Amniotic epithelial cell (primary cell): ENCODE measurements around the gene SDHB.
A peak's percentile ranks its signal among the peaks of the same experiment; 100 is the strongest.
"Not testable (repeated sequence)": the region's sequence is repeated elsewhere in the genome, so short reads cannot be mapped to it uniquely, and the experiment has no call there.

ENCODE experiments used
- DNase-seq: peaks from one replicate; pipeline ENCODE4 v3.0.0-alpha.2; 2010; ENCODE audit warnings: low read depth

The SDHB gene

GRCh38 chr1:17075470-17076255 lies 21.8 kb upstream of the SDHB start:
- DNase-seq, result peak; percentile 22

GRCh38 chr1:17071794-17072193 lies 18.0 kb upstream of the SDHB start:
- no peak for DNase-seq

GRCh38 chr1:17070163-17070525 lies 16.3 kb upstream of the SDHB start:
- no peak for DNase-seq

DNA sequence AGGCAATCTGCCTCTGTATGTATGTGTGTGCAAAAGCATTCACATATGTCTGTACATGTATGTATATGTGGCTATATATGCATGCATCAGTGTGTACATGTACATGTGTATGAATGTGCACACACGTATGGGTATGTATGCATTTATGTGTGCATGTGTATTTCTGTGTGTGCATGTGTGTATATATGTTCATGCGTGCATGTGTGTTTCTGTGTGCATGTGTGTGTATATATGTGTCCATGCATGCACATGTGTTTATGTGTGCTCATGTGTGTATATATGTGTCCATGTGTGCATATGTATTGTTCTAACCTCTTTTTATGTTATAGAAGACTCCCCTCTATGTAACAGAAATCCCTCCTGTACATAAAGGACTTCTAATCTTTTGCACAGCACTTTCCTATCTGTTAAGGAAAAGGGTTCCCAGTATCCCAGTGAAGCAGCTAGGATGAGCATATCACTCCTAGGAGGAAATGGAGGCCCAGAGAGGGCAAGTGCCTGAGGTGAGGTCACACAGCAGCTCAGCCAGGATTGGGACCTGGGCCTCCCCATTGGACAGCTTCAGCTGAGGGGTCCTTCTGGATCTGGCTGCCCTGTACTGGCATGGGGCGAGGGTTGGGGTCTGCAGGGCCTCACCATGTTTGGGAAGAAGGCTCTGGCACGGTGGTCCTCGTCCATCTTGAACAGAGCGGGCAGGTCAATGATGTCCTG lies 15.8 kb upstream of the SDHB start:
- no peak for DNase-seq

DNA sequence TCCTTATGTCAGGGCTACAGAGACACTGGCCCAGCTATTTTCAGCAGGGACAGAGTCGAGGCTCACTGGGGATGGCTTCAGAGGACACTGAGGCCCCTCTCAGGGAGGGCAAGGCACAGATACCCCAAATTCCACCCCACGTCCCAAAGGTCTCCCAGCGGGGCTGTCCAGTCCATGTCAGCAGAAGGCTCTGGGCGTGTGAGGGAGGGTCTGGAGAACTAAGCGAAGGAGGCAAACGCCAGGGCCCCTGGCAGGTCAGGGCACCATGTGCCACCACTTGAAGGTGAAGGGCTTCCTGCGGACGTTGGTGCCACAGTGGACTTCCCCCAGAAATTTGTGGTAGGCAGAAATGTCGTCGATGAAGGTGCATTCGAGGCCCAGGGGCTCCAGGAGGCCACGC lies 15.0 kb upstream of the SDHB start:
- DNase-seq, result no peak

DNA sequence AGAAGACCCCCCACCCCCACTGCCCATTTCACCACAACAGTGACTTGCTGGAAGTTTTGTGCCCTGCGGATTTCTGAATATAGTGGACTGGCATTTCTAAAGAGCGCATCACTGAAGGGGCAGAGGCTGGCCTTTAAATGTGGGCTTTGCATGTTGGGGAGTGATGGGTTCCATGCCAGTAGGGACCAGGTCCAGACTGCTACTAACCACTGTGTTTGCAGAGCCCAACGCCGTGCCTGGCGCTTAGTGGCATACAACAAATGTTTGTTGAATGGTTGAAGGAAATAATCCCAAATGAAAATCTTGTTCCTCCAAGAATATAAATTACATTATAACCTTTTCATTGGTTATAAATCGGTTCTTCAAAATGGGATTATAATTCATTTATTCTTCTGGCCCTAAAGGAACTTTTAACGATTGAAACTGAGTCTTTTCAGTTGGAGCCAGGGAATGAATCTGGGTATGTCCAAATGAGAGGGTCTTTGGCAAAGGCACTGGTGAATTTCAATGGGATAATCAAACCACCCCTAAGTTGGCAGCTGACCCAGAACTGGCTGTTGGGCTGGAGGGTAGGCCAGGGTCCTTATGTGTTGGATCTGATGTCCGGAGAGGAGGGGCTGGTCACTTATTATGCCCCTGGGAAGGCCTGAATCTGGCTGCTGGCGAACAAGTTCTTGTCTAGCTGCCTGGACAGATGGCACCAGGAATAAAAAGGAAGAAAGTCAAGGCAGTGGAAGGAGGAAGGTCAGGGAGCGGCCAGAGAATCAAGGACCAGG lies 13.8 kb upstream of the SDHB start:
- no peak for DNase-seq

GRCh38 chr1:17067069-17067426 lies 13.2 kb upstream of the SDHB start:
- no peak for DNase-seq

- DNase-seq, result no peak
These were observed 12.7 kb upstream of the SDHB start for GRCh38 chr1:17066361-17067068.

- DNase-seq, result no peak
These were observed 11.8 kb upstream of the SDHB start for GRCh38 chr1:17065666-17066065.

GRCh38 chr1:17062751-17063150 lies 8.9 kb upstream of the SDHB start:
- not testable (repeated sequence) for DNase-seq

DNA sequence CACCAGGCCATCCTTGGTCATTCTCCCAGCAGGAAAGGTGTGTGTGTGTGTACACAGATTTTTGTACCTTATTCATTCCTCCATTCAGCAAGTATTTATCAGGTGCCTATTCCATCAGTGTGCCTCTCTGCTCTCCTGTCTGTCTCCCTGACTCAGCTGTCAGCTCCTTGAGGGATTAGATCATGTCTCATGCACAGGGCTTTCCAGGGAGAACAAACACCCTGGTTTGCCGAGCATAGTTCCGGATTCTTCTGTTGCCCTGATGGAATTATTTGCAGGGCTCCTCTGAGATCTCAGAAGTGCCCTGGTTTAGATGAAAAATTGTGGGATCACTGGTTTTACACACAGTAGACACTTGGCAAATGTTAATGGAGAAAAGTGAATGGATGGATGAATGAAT lies 8.1 kb upstream of the SDHB start:
- peak; percentile 47 for DNase-seq

DNA sequence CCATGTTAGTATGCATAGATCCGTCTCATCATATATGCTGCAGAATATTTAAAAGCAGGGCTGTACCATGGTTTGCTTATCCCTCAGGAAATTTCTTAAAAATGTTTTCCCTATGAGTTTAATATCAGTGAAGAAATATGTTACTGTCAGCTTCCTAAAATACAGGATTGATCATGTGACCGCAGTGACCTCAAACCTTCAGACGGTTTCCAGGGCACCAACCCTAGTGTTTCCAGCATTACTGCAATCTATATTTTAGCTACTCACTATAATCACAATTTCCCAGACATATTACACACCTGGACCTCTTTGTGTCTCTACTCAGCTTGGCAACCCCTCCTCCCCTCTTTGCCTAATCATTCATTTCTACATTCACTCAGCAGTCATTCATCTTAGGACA lies 7.7 kb upstream of the SDHB start:
- DNase-seq, result no peak

- peak; percentile 30 for DNase-seq
These were observed 6.5 kb upstream of the SDHB start for GRCh38 chr1:17060306-17060749.

DNA sequence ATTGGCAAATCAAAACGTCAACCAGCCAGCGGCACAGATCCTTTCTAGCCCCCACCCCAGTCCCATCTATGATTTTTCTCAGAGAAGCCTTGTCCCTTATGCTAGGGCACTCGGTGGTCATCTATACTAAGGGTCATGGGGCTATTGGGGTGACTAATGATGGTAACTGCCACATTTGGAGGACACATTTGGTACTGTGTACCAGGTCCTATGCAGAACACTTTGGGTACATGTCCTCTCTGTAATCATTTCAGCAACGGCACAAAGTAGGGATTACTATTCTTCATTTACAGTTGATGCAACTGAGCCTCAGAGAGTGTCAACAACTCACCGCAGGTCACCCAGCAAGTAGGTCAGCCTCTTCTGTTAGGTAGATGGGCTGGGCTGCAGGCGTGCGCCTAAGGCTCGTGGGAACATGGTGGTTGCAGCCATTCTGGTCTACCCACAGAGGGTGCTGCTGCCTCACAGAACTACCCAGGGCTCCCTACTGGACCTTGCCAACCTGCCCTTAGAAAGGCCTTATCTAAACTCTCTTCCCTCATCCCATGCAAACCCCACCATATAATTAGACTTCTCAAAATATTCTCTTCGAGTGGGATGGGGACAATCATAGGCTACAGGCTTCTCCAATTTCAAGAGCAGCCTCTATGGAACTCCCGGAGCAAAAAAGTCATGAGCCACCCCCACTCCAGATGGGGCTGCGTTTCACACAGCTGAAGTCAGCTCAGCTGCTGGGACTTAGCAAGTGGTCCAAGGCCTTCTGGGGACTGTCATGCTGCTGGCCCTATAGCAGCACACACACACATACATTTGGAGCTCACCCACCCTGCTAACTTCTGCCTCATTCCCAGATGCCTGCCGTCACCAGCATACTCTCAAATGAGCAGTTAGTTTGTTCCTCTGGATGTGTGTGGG lies 5.8 kb upstream of the SDHB start:
- peak; percentile 74 for DNase-seq

DNA sequence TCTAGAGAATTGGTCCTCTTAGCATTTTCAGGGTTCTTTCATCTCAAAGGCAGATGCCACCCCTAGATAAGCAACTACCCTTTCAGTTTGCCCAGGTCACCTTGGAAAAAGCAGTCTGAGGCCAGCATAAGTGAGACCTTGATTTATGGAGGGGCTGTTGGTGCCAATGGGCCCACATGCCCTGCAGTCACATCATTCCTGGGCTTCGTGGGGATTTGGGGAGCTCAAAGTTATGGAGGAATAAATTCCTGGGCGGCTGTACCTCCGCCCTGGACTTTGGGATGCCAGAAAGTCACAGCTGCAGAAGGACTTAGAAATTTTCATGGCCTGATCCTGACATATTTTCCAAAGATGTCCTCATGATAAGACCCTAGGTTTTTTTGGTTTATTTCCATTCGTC lies 2.7 kb upstream of the SDHB start:
- no peak for DNase-seq

GRCh38 chr1:17055801-17056200 lies 2.0 kb upstream of the SDHB start:
- DNase-seq, result no peak

GRCh38 chr1:17053086-17053684 lies 647 bp downstream of the SDHB start:
- DNase-seq, result no peak

DNA sequence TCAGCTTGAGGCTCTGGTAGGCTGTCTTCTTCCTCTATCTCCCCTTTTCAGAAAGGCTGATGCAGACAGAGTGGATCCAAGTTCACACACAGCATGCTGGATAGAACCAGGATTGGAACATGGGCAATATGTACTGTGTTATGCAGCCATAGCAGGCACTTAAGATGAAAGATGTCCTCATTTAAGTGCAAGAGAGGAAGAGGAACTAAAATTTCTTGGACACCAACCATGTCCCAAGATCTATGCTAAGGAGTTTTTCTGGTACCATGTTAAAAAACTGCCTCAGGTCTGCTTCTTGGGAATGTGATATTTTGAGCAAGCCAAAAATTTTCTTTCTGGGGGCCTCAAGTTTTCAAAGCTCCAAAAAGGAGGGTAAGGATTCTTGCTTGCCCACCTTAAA lies 1.2 kb downstream of the SDHB start:
- no peak for DNase-seq

GRCh38 chr1:17052038-17052437 lies 1.8 kb downstream of the SDHB start:
- no peak for DNase-seq

DNA sequence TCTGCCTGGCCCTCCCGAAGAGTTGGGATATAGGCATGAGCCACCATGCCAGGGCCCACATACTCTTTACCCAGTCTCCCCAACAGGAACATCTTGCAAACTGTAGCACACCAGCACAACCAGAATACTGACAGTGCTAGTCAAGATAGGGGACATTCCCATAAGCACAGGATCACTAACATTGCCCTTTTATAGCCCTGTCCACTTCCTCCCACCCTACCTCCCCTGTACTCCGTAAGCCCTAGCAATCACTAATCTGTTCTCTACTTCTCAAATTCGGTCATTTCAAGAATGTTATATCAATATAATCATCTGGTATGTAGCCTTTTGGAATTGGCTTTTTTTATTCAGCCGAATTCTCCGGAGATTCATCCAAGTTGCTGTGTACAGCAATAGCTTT lies 5.9 kb downstream of the SDHB start:
- DNase-seq, result no peak

GRCh38 chr1:17046334-17046657 lies 7.5 kb downstream of the SDHB start:
- no peak for DNase-seq
